GM23338 (cell line): Measurements from ENCODE around the gene IGDCC3. TPM values are rescaled to one million over a fixed set of nuclear protein-coding genes. Genes with fewer than 3 reads are reported as not detected.

ENCODE experiments used
- ATAC-seq: fragments of 200-7000 bp; cut with Tn5 transposase; 3 replicates; pipeline ENCODE4 v1.9.1; 2020
- DNase-seq: peaks from one replicate; pipeline ENCODE4 v3.0.0-alpha.2; 2015; ENCODE audit warnings: low spot score
- H2AFZ ChIP-seq: fragments of 200-600 bp; sonication (generic); 2 replicates; pipeline ENCODE4 v1.8.0; 2016; ENCODE audit warnings: antibody characterized with exemption, mild to moderate bottlenecking, moderate library complexity
- H3F3A ChIP-seq: fragments of 200-600 bp; sonication (generic); replicated peaks from 2 replicates; pipeline ENCODE4 v1.8.0; 2017; ENCODE audit warnings: antibody characterized with exemption, mixed run types, low read depth
- H3K27ac ChIP-seq: fragments of 200-600 bp; sonication (generic); 2 replicates; pipeline ENCODE4 v1.6.1; 2016; ENCODE audit warnings: low read depth
- H3K27me3 ChIP-seq: fragments of 200-600 bp; sonication (generic); 2 replicates; pipeline ENCODE4 v1.8.0; 2016; ENCODE audit warnings: mild to moderate bottlenecking, mixed run types, moderate library complexity; ENCODE audit not compliant: insufficient read depth
- H3K36me3 ChIP-seq: fragments of 200-600 bp; sonication (generic); 2 replicates; pipeline ENCODE4 v1.8.0; 2016; ENCODE audit warnings: mild to moderate bottlenecking; ENCODE audit not compliant: insufficient read depth
- H3K4me1 ChIP-seq: fragments of 200-600 bp; sonication (generic); 2 replicates; pipeline ENCODE4 v1.8.0; 2016; ENCODE audit warnings: mild to moderate bottlenecking, moderate library complexity; ENCODE audit not compliant: insufficient read depth
- H3K4me2 ChIP-seq: fragments of 200-600 bp; sonication (generic); 2 replicates; pipeline ENCODE4 v1.7.1; 2017; ENCODE audit warnings: mixed run types
- H3K4me3 ChIP-seq: fragments of 200-600 bp; sonication (generic); 2 replicates; pipeline ENCODE4 v1.6.1; 2016; ENCODE audit warnings: mixed run types
- H3K79me2 ChIP-seq: fragments of 200-600 bp; sonication (generic); replicated peaks from 2 replicates; pipeline ENCODE4 v1.8.0; 2017; ENCODE audit warnings: mild to moderate bottlenecking; ENCODE audit not compliant: insufficient read depth
- H3K9me2 ChIP-seq: fragments of 200-600 bp; sonication (generic); 2 replicates; pipeline ENCODE4 v1.8.0; 2017; ENCODE audit not compliant: insufficient read depth
- H4K20me1 ChIP-seq: fragments of 200-600 bp; sonication (generic); replicated peaks from 2 replicates; pipeline ENCODE4 v1.8.0; 2017; ENCODE audit warnings: mild to moderate bottlenecking; ENCODE audit not compliant: insufficient read depth
- H3K27ac Mint-ChIP-seq: 2 replicates; pipeline ENCODE4 v1.8.0; 2020; ENCODE audit warnings: inconsistent platforms, mild to moderate bottlenecking, moderate library complexity, mixed read lengths
- H3K27me3 Mint-ChIP-seq: 3 replicates; pipeline ENCODE4 v1.8.0; 2022; ENCODE audit warnings: low read depth, mild to moderate bottlenecking, moderate library complexity, mixed read lengths, inconsistent platforms; ENCODE audit not compliant: insufficient read depth, poor library complexity
- H3K36me3 Mint-ChIP-seq: 3 replicates; pipeline ENCODE4 v1.8.0; 2021; ENCODE audit warnings: low read depth, mild to moderate bottlenecking, inconsistent platforms, moderate library complexity, mixed read lengths
- H3K4me1 Mint-ChIP-seq: 3 replicates; pipeline ENCODE4 v1.8.0; 2020; ENCODE audit warnings: mild to moderate bottlenecking, inconsistent platforms, mixed read lengths
- H3K4me3 Mint-ChIP-seq: 3 replicates; pipeline ENCODE4 v1.8.0; 2021; ENCODE audit warnings: moderate library complexity, mild to moderate bottlenecking, inconsistent platforms, mixed read lengths
- H3K9me3 Mint-ChIP-seq: 3 replicates; pipeline ENCODE4 v1.8.0; 2020; ENCODE audit warnings: moderate library complexity, mild to moderate bottlenecking, inconsistent platforms, mixed read lengths
- CREB1 ChIP-seq: fragments of 250-450 bp; sonication (Bioruptor Pico); IDR thresholded peaks from 2 replicates; pipeline ENCODE4 v1.5.0; 2020; ENCODE audit warnings: low read depth, mild to moderate bottlenecking, moderate library complexity
- CTCF ChIP-seq, 2 experiments: fragments of 200-600 bp in 1 of 2; sonication (generic) in 1 of 2; conservative IDR thresholded peaks; 2 replicates each; pipeline versions ENCODE4 v1.5.1 to v1.6.1; 2016 to 2017; ENCODE audit warnings: antibody characterized with exemption in 2 of 2, low read depth in 2 of 2, mild to moderate bottlenecking in 2 of 2, moderate library complexity in 1 of 2
- ETS1 ChIP-seq: IDR thresholded peaks from 2 replicates; pipeline ENCODE4 v1.6.1; 2016; ENCODE audit warnings: antibody characterized with exemption
- EZH2 ChIP-seq: fragments of 200-600 bp; sonication (generic); IDR thresholded peaks from one replicate; pipeline ENCODE4 v1.8.0; 2017; ENCODE audit warnings: antibody characterized with exemption, mild to moderate bottlenecking, low read depth; ENCODE audit not compliant: unreplicated experiment
- EZH2phosphoT487 ChIP-seq: fragments of 200-600 bp; sonication (generic); IDR thresholded peaks from one replicate; pipeline ENCODE4 v1.8.1; 2018; ENCODE audit warnings: antibody characterized with exemption; ENCODE audit not compliant: unreplicated experiment
- JUNB ChIP-seq: IDR thresholded peaks from one replicate; pipeline ENCODE4 v1.6.1; 2016; ENCODE audit warnings: antibody characterized with exemption; ENCODE audit not compliant: unreplicated experiment
- NANOG ChIP-seq: IDR thresholded peaks from 2 replicates; pipeline ENCODE4 v1.6.1; 2016; ENCODE audit warnings: antibody characterized with exemption, borderline replicate concordance
- POLR2AphosphoS5 ChIP-seq: IDR thresholded peaks from 2 replicates; pipeline ENCODE4 v1.6.1; 2016; ENCODE audit warnings: antibody characterized with exemption, low read depth
- REST ChIP-seq: IDR thresholded peaks from one replicate; pipeline ENCODE4 v1.6.1; 2018; ENCODE audit warnings: antibody characterized with exemption; ENCODE audit not compliant: unreplicated experiment
- STAT1 ChIP-seq: IDR thresholded peaks from one replicate; pipeline ENCODE4 v1.6.1; 2016; ENCODE audit warnings: antibody characterized with exemption; ENCODE audit not compliant: unreplicated experiment
- ZNF114 ChIP-seq: fragments of 250-450 bp; sonication (Bioruptor Pico); IDR thresholded peaks from 2 replicates; pipeline ENCODE4 v1.5.0; 2020; ENCODE audit warnings: mild to moderate bottlenecking, moderate library complexity
- ZNF331 ChIP-seq: fragments of 250-450 bp; sonication (Bioruptor Pico); IDR thresholded peaks from 2 replicates; pipeline ENCODE4 v1.5.0; 2020; ENCODE audit warnings: low read depth, mild to moderate bottlenecking, moderate library complexity
- ZNF462 ChIP-seq: fragments of 250-450 bp; sonication (Bioruptor Pico); IDR thresholded peaks from 2 replicates; pipeline ENCODE4 v1.5.0; 2020; ENCODE audit warnings: mild to moderate bottlenecking, moderate library complexity
- polyA plus RNA-seq: library from polyadenylated mRNA; unstranded; fragments of >200 nt; fragmentation: Nextera tagmentation; extraction: Ambion mirVana; gene quantifications from 2 replicates; pipeline ENCODE4 v1.2.1, GENCODE V29; 2016
- total RNA-seq: library from RNA; depleted of rRNA; stranded (reverse); fragments of >200 nt; shearing (Covaris generic); gene quantifications from 2 replicates; pipeline ENCODE4 v1.2.3, GENCODE V29; 2014

The IGDCC3 gene
- total and polyA plus RNA-seq, 2 experiments from 2014 or later: 15.3 to 30.7 TPM

GRCh38 chr15:65342493-65342892 is 35.3 kb downstream of the IGDCC3 start:
- Histone ChIP-seq H3K4me2 (no peak overlapping the region), H3K9me2 (no peaks in the 10 kb centered on the region), H3K4me1 (peaks cover 29% of the 10 kb centered on the region), H3K27me3 (no peaks in the 10 kb centered on the region), H3K27ac (no peak overlapping the region), H2AFZ (no peak overlapping the region), H3F3A (peaks cover 4% of the 10 kb centered on the region; the same call in 1 of the 2 replicates), H3K36me3 (no peaks in the 10 kb centered on the region), H3K4me3 (no peak overlapping the region), H3K79me2 (no peaks in the 10 kb centered on the region), H4K20me1 (peaks cover 9% of the 10 kb centered on the region)
- ATAC-seq: no peak
- Mint-ChIP-seq H3K27me3 (peaks cover 9% of the 10 kb centered on the region), H3K9me3 (no peaks in the 10 kb centered on the region), H3K4me1 (peaks cover 42% of the 10 kb centered on the region), H3K27ac (no peak overlapping the region), H3K36me3 (no peaks in the 10 kb centered on the region), H3K4me3 (no peak overlapping the region)
- DNase-seq: no peak
- TF ChIP-seq ETS1: no peak
- TF ChIP-seq CTCF (conservative IDR thresholded peaks at IDR 0.05; ENCODE audit: low read depth in 2 of 2): no peak
- no peak for TF ChIP-seq ZNF331 (CRISPR knock-in tag)
- TF ChIP-seq POLR2AphosphoS5: no peak
- TF ChIP-seq REST: no peak
- TF ChIP-seq EZH2phosphoT487: no peak
- TF ChIP-seq JUNB: no peak
- no peak for TF ChIP-seq CREB1
- no peak for TF ChIP-seq ZNF114
- TF ChIP-seq NANOG: no peak
- no peak for TF ChIP-seq ZNF462
- no peak for TF ChIP-seq EZH2
- no peak for TF ChIP-seq STAT1
